ENCODE data around the gene ABCD3. TPM values are rescaled to one million over a fixed set of nuclear protein-coding genes. Genes with fewer than 3 reads are reported as not detected.

Gene ABCD3
- total RNA-seq, 1 experiment from 2014 or later: 26.5 TPM

- no peak overlapping the region for H3K27ac Mint-ChIP-seq (ENCODE audit: low read depth, unreplicated experiment)
Measured at GRCh38 chr1:94528299-94528698, 110.1 kb downstream of the ABCD3 start.

GRCh38 chr1:94528826-94529225 lies 110.6 kb downstream of the ABCD3 start:
- CTCF ChIA-PET: interaction anchor here (0.6 to 28.3 kb wide), 7 partner anchors 9 to 275 kb away, joined by 3 to 457 read pairs (median 15); no protein-coding TSS in a partner anchor
- intact Hi-C loops (cut with micrococcal nuclease): no loop called here
- DNase-seq (ENCODE audit: unreplicated experiment): no peak

More at GRCh38 chr1:94528299-94528698, 110.1 kb downstream of the ABCD3 start:
- Mint-ChIP-seq H3K4me1 (ENCODE audit: insufficient read depth, unreplicated experiment) (peaks cover 31% of the 10 kb centered on the region), H3K27me3 (ENCODE audit: insufficient read depth, unreplicated experiment) (no peaks in the 10 kb centered on the region), H3K36me3 (ENCODE audit: insufficient read depth, unreplicated experiment) (peaks cover 50% of the 10 kb centered on the region), H3K9me3 (ENCODE audit: unreplicated experiment) (no peaks in the 10 kb centered on the region), H3K4me3 (ENCODE audit: unreplicated experiment) (no peak overlapping the region)
- BruUV-seq (replicated peaks): no TSS peak
- DNase-seq (ENCODE audit: unreplicated experiment): no peak
- CTCF ChIA-PET: interaction anchor here (1.0 to 28.3 kb wide), 7 partner anchors 10 to 276 kb away, joined by 3 to 457 read pairs (median 15); no protein-coding TSS in a partner anchor
- no peak for TF ChIP-seq CTCF (IDR thresholded peaks at IDR 0.05; ENCODE audit: unreplicated experiment)
- POLR2A ChIA-PET: interaction anchor here (0.5 to 5.4 kb wide), 8 partner anchors 11 to 1330 kb away, joined by 3 to 30 read pairs (median 4); no protein-coding TSS in a partner anchor
- intact Hi-C loops (cut with micrococcal nuclease): no loop called here

GRCh38 chr1:94529416-94529815 lies 111.2 kb downstream of the ABCD3 start:
- H3K4me3 Mint-ChIP-seq (ENCODE audit: unreplicated experiment): no peak overlapping the region
- ChIA-PET POLR2A (interaction anchor here (0.6 to 5.4 kb wide), 6 partner anchors 10 to 974 kb away, joined by 3 to 30 read pairs (median 3); no protein-coding TSS in a partner anchor), CTCF (interaction anchor here (0.6 to 28.3 kb wide), 8 partner anchors 9 to 274 kb away, joined by 3 to 457 read pairs (median 10); no protein-coding TSS in a partner anchor)
- TSS peak; percentile 41 for BruUV-seq (replicated peaks)
- peaks cover 36% of the 10 kb centered on the region for H3K4me1 Mint-ChIP-seq (ENCODE audit: insufficient read depth, unreplicated experiment)
- no peaks in the 10 kb centered on the region for H3K27me3 Mint-ChIP-seq (ENCODE audit: insufficient read depth, unreplicated experiment)
- TF ChIP-seq CTCF (IDR thresholded peaks at IDR 0.05; ENCODE audit: unreplicated experiment): no peak
- intact Hi-C loops (cut with micrococcal nuclease): no loop called here
- no peaks in the 10 kb centered on the region for H3K9me3 Mint-ChIP-seq (ENCODE audit: unreplicated experiment)
- DNase-seq (ENCODE audit: unreplicated experiment): no peak
- no peak overlapping the region for H3K27ac Mint-ChIP-seq (ENCODE audit: low read depth, unreplicated experiment)
- peaks cover 60% of the 10 kb centered on the region for H3K36me3 Mint-ChIP-seq (ENCODE audit: insufficient read depth, unreplicated experiment)

More at GRCh38 chr1:94528826-94529225, 110.6 kb downstream of the ABCD3 start:
- H3K4me3 Mint-ChIP-seq (ENCODE audit: unreplicated experiment): no peak overlapping the region
- BruUV-seq (replicated peaks): no TSS peak
- POLR2A ChIA-PET: interaction anchor here (0.5 to 5.4 kb wide), 9 partner anchors 10 to 1329 kb away, joined by 3 to 30 read pairs (median 3); no protein-coding TSS in a partner anchor
- no peaks in the 10 kb centered on the region for H3K9me3 Mint-ChIP-seq (ENCODE audit: unreplicated experiment)
- no peak for TF ChIP-seq CTCF (IDR thresholded peaks at IDR 0.05; ENCODE audit: unreplicated experiment)
- peaks cover 55% of the 10 kb centered on the region for H3K36me3 Mint-ChIP-seq (ENCODE audit: insufficient read depth, unreplicated experiment)
- no peak overlapping the region for H3K27ac Mint-ChIP-seq (ENCODE audit: low read depth, unreplicated experiment)
- H3K4me1 Mint-ChIP-seq (ENCODE audit: insufficient read depth, unreplicated experiment): peaks cover 36% of the 10 kb centered on the region
- no peaks in the 10 kb centered on the region for H3K27me3 Mint-ChIP-seq (ENCODE audit: insufficient read depth, unreplicated experiment)

GRCh38 chr1:94530373-94530878 lies 112.2 kb downstream of the ABCD3 start:
- ChIA-PET CTCF (interaction anchor here (0.5 to 28.3 kb wide), 11 partner anchors 9 to 273 kb away, joined by 3 to 457 read pairs (median 5); no protein-coding TSS in a partner anchor), POLR2A (interaction anchor here (0.6 to 5.4 kb wide), 4 partner anchors 8 to 275 kb away, joined by 3 to 30 read pairs (median 3); no protein-coding TSS in a partner anchor)
- Mint-ChIP-seq H3K4me3 (ENCODE audit: unreplicated experiment) (no peak overlapping the region), H3K4me1 (ENCODE audit: insufficient read depth, unreplicated experiment) (peaks cover 41% of the 10 kb centered on the region), H3K27me3 (ENCODE audit: insufficient read depth, unreplicated experiment) (no peaks in the 10 kb centered on the region), H3K9me3 (ENCODE audit: unreplicated experiment) (no peaks in the 10 kb centered on the region), H3K36me3 (ENCODE audit: insufficient read depth, unreplicated experiment) (peaks cover 69% of the 10 kb centered on the region), H3K27ac (ENCODE audit: low read depth, unreplicated experiment) (no peak overlapping the region)
- TF ChIP-seq CTCF (IDR thresholded peaks at IDR 0.05; ENCODE audit: unreplicated experiment): no peak
- no TSS peak for BruUV-seq (replicated peaks)
- intact Hi-C loops (cut with micrococcal nuclease): no loop called here
- no peak for DNase-seq (ENCODE audit: unreplicated experiment)
